ENCODE results near the gene NID1. TPM values are rescaled to one million over a fixed set of nuclear protein-coding genes. Genes with fewer than 3 reads are reported as not detected.
"Not testable (repeated sequence)": the region's sequence is repeated elsewhere in the genome, so short reads cannot be mapped to it uniquely, and the experiment has no call there.

Gene NID1
- total and polyA plus RNA-seq, 9 of the 15 experiments (the other 6 are each of a cell fraction or from before 2014, with no cell fraction given): 0.22 TPM; not detected in 8

DNA sequence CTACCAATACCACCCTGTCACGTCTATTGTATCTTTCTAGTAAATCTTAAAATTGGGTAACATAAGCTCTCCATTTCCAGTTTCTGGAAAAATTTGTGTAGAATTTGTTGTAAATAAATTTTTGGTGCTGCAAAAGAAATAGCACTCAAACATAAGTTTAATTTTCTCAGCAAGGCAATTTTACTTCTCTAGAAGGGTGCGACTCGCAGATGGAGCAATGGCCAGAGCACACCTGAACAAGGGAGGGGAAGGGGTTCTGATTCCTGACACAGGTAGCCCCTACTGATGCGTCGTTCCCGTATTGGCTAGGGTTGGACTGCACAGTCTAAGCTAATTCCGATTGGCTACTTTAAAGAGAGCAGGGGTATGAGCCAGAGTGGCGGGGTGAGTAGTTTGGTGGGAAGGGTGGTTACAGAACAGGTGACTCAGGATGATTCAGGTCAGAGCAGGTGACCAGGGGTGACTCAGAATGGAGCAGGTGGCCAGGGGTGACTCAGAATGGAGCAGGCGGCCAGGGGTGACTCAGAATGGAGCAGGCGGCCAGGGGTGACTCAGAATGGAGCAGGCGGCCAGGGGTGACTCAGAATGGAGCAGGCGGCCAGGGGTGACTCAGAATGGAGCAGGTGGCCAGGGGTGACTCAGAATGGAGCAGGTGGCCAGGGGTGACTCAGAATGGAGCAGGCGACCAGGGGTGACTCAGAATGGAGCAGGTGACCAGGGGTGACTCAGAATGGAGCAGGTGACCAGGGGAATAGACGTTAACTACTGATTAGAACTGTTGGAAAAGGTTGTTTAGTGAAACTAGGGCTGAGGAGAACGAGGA lies 32.0 kb upstream of the NID1 start:
- in situ Hi-C loops (cut with MboI); H3K9ac ChIP-seq (ENCODE audit: insufficient read depth in 1 of 2, low read depth in 2 of 2, low read length in 2 of 2); H3K4me2 ChIP-seq (ENCODE audit: insufficient read depth, low read length); BruUV-seq (replicated peaks); POLR2A ChIA-PET; H4K20me1 ChIP-seq (replicated peaks; ENCODE audit: control insufficient read depth, insufficient read depth, low read length); ATAC-seq; H3K4me1 ChIP-seq (replicated peaks in 1 of 2; ENCODE audit: control insufficient read depth in 2 of 2, insufficient read depth in 2 of 2, low read length in 2 of 2); H3K9me3 ChIP-seq (replicated peaks; ENCODE audit: control insufficient read depth, insufficient read depth, low read depth, low read length); intact Hi-C loops (cut with micrococcal nuclease); H3K36me3 ChIP-seq (ENCODE audit: control insufficient read depth, insufficient read depth, low read length); H2AFZ ChIP-seq (ENCODE audit: low read depth, low read length); H3K4me3 ChIP-seq; CTCF ChIA-PET (ENCODE audit: low intra/inter-chr PET ratio); FAIRE-seq; H3K9me1 ChIP-seq (ENCODE audit: control insufficient read depth, insufficient read depth, low read length); H3K79me2 ChIP-seq (ENCODE audit: control insufficient read depth, insufficient read depth, low read length); TF ChIP-seq MYC (CRISPR knock-in tag; IDR thresholded peaks at IDR 0.05; ENCODE audit: borderline replicate concordance, low read depth); JUN (CRISPR knock-in tag; IDR thresholded peaks at IDR 0.05; ENCODE audit: borderline replicate concordance); NR2C2 (CRISPR knock-in tag; IDR thresholded peaks at IDR 0.05): not testable (repeated sequence)
- Histone ChIP-seq H3K27me3 (ENCODE audit: control insufficient read depth in 2 of 2, insufficient read depth in 2 of 2, low read length in 2 of 2) (peaks cover 0 to 26% of the 10 kb centered on the region in 2 experiments; a peak in 2 of 5 replicates), H3K27ac (ENCODE audit: extremely low read depth, low read depth, low read length) (peak overlapping the region; percentile 0; the same call in 2 of the 3 replicates)
- DNase-seq (ENCODE audit: extremely low read depth in 1 of 4, low spot score in 3 of 4): peak in 1 of 4 experiments; percentile 74
- under 1% methylated on average over 15 of the region's 15 CpGs for WGBS (ENCODE audit: insufficient coverage, low coverage, missing lambda C conversion rate)
- peak; percentile 73 for TF ChIP-seq BHLHE40 (IDR thresholded peaks at IDR 0.05; ENCODE audit: low read length)
- peak; percentile 79 for TF ChIP-seq TCF7L2 (IDR thresholded peaks at IDR 0.05; ENCODE audit: low read depth, low read length)
- TF ChIP-seq EP300 (IDR thresholded peaks at IDR 0.05; ENCODE audit: low read length): peak; percentile 61
- TF ChIP-seq, protein P1, sequence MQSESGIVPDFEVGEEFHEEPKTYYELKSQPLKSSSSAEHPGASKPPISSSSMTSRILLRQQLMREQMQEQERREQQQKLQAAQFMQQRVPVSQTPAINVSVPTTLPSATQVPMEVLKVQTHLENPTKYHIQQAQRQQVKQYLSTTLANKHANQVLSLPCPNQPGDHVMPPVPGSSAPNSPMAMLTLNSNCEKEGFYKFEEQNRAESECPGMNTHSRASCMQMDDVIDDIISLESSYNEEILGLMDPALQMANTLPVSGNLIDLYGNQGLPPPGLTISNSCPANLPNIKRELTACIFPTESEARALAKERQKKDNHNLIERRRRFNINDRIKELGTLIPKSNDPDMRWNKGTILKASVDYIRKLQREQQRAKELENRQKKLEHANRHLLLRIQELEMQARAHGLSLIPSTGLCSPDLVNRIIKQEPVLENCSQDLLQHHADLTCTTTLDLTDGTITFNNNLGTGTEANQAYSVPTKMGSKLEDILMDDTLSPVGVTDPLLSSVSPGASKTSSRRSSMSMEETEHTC (IDR thresholded peaks at IDR 0.05): peak; percentile 80
- peak; percentile 32; the same call in 1 of the 2 replicates for TF ChIP-seq MYC (IDR thresholded peaks at IDR 0.05; ENCODE audit: low read depth, low read length)
- peak; percentile 92 for TF ChIP-seq JUN (IDR thresholded peaks at IDR 0.05; ENCODE audit: borderline replicate concordance, low read depth, low read length)
- peak; percentile 49; the same call in 1 of the 2 replicates for TF ChIP-seq ZBED1 (IDR thresholded peaks at IDR 0.05)
- peak; percentile 87 for TF ChIP-seq FOSL1 (tag; conservative IDR thresholded peaks at IDR 0.05)
- peak; percentile 22 for TF ChIP-seq NEUROD1 (IDR thresholded peaks at IDR 0.05; ENCODE audit: borderline replicate concordance, low read depth, low read length, partially characterized antibody)
- TF ChIP-seq FOXJ2 (tag; IDR thresholded peaks at IDR 0.05): 0 out of 2 replicates have a peak, but pooled peaks have one; percentile 59
- TF ChIP-seq NR2C2 (tag; IDR thresholded peaks at IDR 0.05): 0 out of 2 replicates have a peak, but pooled peaks have one; percentile 25
- TF ChIP-seq CCAR2 (IDR thresholded peaks at IDR 0.05; ENCODE audit: low read depth, low read length): 0 out of 2 replicates have a peak, but pooled peaks have one; percentile 60
- TF ChIP-seq, protein P2, sequence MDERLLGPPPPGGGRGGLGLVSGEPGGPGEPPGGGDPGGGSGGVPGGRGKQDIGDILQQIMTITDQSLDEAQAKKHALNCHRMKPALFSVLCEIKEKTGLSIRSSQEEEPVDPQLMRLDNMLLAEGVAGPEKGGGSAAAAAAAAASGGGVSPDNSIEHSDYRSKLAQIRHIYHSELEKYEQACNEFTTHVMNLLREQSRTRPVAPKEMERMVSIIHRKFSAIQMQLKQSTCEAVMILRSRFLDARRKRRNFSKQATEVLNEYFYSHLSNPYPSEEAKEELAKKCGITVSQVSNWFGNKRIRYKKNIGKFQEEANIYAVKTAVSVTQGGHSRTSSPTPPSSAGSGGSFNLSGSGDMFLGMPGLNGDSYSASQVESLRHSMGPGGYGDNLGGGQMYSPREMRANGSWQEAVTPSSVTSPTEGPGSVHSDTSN (CRISPR knock-in tag; IDR thresholded peaks at IDR 0.05; ENCODE audit: low read depth): peak; percentile 13; the same call in 1 of the 2 replicates
- TF ChIP-seq, protein P2 (tag; conservative IDR thresholded peaks at IDR 0.05; ENCODE audit: low read depth): not testable (repeated sequence)
- peak; percentile 88 for TF ChIP-seq JUND (IDR thresholded peaks at IDR 0.05; ENCODE audit: borderline replicate concordance, low read depth, low read length)
- peak; percentile 91 for TF ChIP-seq JUND (tag; IDR thresholded peaks at IDR 0.05; ENCODE audit: borderline replicate concordance, low read depth, low read length)
- TF ChIP-seq KLF16 (IDR thresholded peaks at IDR 0.05): peak; percentile 70

Measured in K562 (cell line).